SK-N-SH treated with all-trans-retinoic acid at 6 μM for 48 hours (cell line): ENCODE measurements around the gene DGKI.

Experiments
- ATAC-seq: fragments of 200-7000 bp; cut with Tn5 transposase; 3 replicates; pipeline ENCODE4 v1.9.1; 2020; ENCODE audit warnings: mild to moderate bottlenecking, moderate library complexity
- ARNTL ChIP-seq: fragments of 450-650 bp; formaldehyde crosslinking; IDR thresholded peaks from 2 replicates; pipeline ENCODE4 v1.5.0; 2020; ENCODE audit warnings: low read depth, mild to moderate bottlenecking, moderate library complexity, borderline replicate concordance
- BACH2 ChIP-seq: fragments of 250-450 bp; sonication (Bioruptor Pico); IDR thresholded peaks from 2 replicates; pipeline ENCODE4 v1.9.0; 2021; ENCODE audit warnings: mild to moderate bottlenecking, borderline replicate concordance
- CREB5 ChIP-seq: fragments of 250-450 bp; sonication (Bioruptor Pico); IDR thresholded peaks from 2 replicates; pipeline ENCODE4 v1.5.1; 2020; ENCODE audit warnings: low read depth, mild to moderate bottlenecking, moderate library complexity
- CSDC2 ChIP-seq: fragments of 250-450 bp; sonication (Bioruptor Pico); IDR thresholded peaks from 2 replicates; pipeline ENCODE4 v1.5.0; 2020; ENCODE audit warnings: mild to moderate bottlenecking, moderate library complexity
- CSRNP3 ChIP-seq: fragments of 250-450 bp; sonication (Bioruptor Pico); IDR thresholded peaks from 2 replicates; pipeline ENCODE4 v1.5.1; 2021; ENCODE audit warnings: mild to moderate bottlenecking, moderate library complexity
- ESRRG ChIP-seq: fragments of 250-450 bp; sonication (Bioruptor Pico); IDR thresholded peaks from 2 replicates; pipeline ENCODE4 v1.6.1; 2021; ENCODE audit warnings: mild to moderate bottlenecking
- GLIS3 ChIP-seq: fragments of 250-450 bp; sonication (Bioruptor Pico); IDR thresholded peaks from 2 replicates; pipeline ENCODE4 v1.5.0; 2020; ENCODE audit warnings: mild to moderate bottlenecking, moderate library complexity
- ISL1 ChIP-seq: fragments of 250-450 bp; sonication (Bioruptor Pico); IDR thresholded peaks from 2 replicates; pipeline ENCODE4 v2.1.2; 2022; ENCODE audit warnings: mild to moderate bottlenecking, moderate library complexity
- OSR1 ChIP-seq: fragments of 250-450 bp; sonication (Bioruptor Pico); IDR thresholded peaks from 2 replicates; pipeline ENCODE4 v1.8.0; 2022; ENCODE audit warnings: moderate library complexity, mild to moderate bottlenecking, inconsistent platforms
- PATZ1 ChIP-seq: fragments of 250-450 bp; sonication (Bioruptor Pico); IDR thresholded peaks from 2 replicates; pipeline ENCODE4 v1.8.0; 2020; ENCODE audit warnings: mild to moderate bottlenecking, moderate library complexity, borderline replicate concordance
- POU6F1 ChIP-seq: fragments of 250-450 bp; sonication (Bioruptor Pico); IDR thresholded peaks from 2 replicates; pipeline ENCODE4 v1.8.0; 2021; ENCODE audit warnings: low read depth, mild to moderate bottlenecking, moderate library complexity, borderline replicate concordance
- PPARA ChIP-seq: fragments of 250-450 bp; sonication (Bioruptor Pico); IDR thresholded peaks from 2 replicates; pipeline ENCODE4 v1.5.0; 2020; ENCODE audit warnings: mild to moderate bottlenecking, borderline replicate concordance
- RARB ChIP-seq: fragments of 250-450 bp; sonication (Bioruptor Pico); IDR thresholded peaks from 2 replicates; pipeline ENCODE4 v1.8.0; 2021; ENCODE audit warnings: mild to moderate bottlenecking, moderate library complexity
- SNAI2 ChIP-seq: fragments of 250-450 bp; sonication (Bioruptor Pico); IDR thresholded peaks from 2 replicates; pipeline ENCODE4 v1.5.0; 2020; ENCODE audit warnings: mild to moderate bottlenecking, moderate library complexity
- TCF4 ChIP-seq: fragments of 250-450 bp; sonication (Bioruptor Pico); IDR thresholded peaks from 2 replicates; pipeline ENCODE4 v1.8.0; 2021; ENCODE audit warnings: mild to moderate bottlenecking, moderate library complexity, borderline replicate concordance
- TOX ChIP-seq: fragments of 250-450 bp; sonication (Bioruptor Pico); IDR thresholded peaks from 2 replicates; pipeline ENCODE4 v1.8.0; 2021; ENCODE audit warnings: mild to moderate bottlenecking, moderate library complexity, borderline replicate concordance
- TSHZ2 ChIP-seq: fragments of 250-450 bp; sonication (Bioruptor Pico); IDR thresholded peaks from 2 replicates; pipeline ENCODE4 v1.5.0; 2020; ENCODE audit warnings: mild to moderate bottlenecking, moderate library complexity
- ZC3H10 ChIP-seq: fragments of 250-450 bp; sonication (Bioruptor Pico); IDR thresholded peaks from 2 replicates; pipeline ENCODE4 v1.5.1; 2021; ENCODE audit warnings: mild to moderate bottlenecking, moderate library complexity
- ZFP3 ChIP-seq: fragments of 250-450 bp; sonication (Bioruptor Pico); IDR thresholded peaks from 2 replicates; pipeline ENCODE4 v1.5.0; 2020; ENCODE audit warnings: mild to moderate bottlenecking, moderate library complexity
- ZFP30 ChIP-seq: fragments of 450-650 bp; formaldehyde crosslinking; IDR thresholded peaks from 2 replicates; pipeline ENCODE4 v1.5.0; 2022; ENCODE audit warnings: mild to moderate bottlenecking, moderate library complexity
- ZNF565 ChIP-seq: fragments of 450-650 bp; formaldehyde crosslinking; conservative IDR thresholded peaks from 2 replicates; pipeline ENCODE4 v1.5.0; 2020; ENCODE audit warnings: low read depth, mild to moderate bottlenecking, moderate library complexity
- ZNF70 ChIP-seq: fragments of 450-650 bp; formaldehyde crosslinking; IDR thresholded peaks from 2 replicates; pipeline ENCODE4 v1.5.0; 2020; ENCODE audit warnings: mild to moderate bottlenecking, moderate library complexity
- ZNF8 ChIP-seq: fragments of 450-650 bp; formaldehyde crosslinking; IDR thresholded peaks from 2 replicates; pipeline ENCODE4 v1.5.0; 2020; ENCODE audit warnings: mild to moderate bottlenecking, moderate library complexity

Gene DGKI

GRCh38 chr7:137846827-137847567 lies at the start of gene DGKI:
Gene DGKI (minus strand): TSS chr7:137846974.
- peak; percentile 81 for ATAC-seq
- no peak for TF ChIP-seq ZNF8 (CRISPR knock-in tag)
- TF ChIP-seq ZNF70: no peak
- TF ChIP-seq ZFP30 (CRISPR knock-in tag): no peak
- TF ChIP-seq GLIS3 (CRISPR knock-in tag): no peak
- TF ChIP-seq CSDC2 (CRISPR knock-in tag): no peak
- no peak for TF ChIP-seq PPARA
- no peak for TF ChIP-seq ZNF565
- TF ChIP-seq ZFP3 (CRISPR knock-in tag): no peak
- TF ChIP-seq TOX (CRISPR knock-in tag): no peak
- TF ChIP-seq RARB: no peak
- no peak for TF ChIP-seq TSHZ2
- TF ChIP-seq TCF4: no peak
- TF ChIP-seq PATZ1 (CRISPR knock-in tag): no peak
- TF ChIP-seq CREB5 (CRISPR knock-in tag): no peak
- TF ChIP-seq ISL1: no peak

- TF ChIP-seq ISL1 (no peak), TOX (CRISPR knock-in tag) (no peak), ZFP3 (CRISPR knock-in tag) (no peak), OSR1 (CRISPR knock-in tag) (no peak), SNAI2 (CRISPR knock-in tag) (no peak), TCF4 (no peak), POU6F1 (CRISPR knock-in tag) (no peak)
- no peak for ATAC-seq
Measured at GRCh38 chr7:137895301-137896221, 48.8 kb upstream of the DGKI start.

- no peak for TF ChIP-seq OSR1 (CRISPR knock-in tag)
- TF ChIP-seq CSDC2 (CRISPR knock-in tag): no peak
- no peak for TF ChIP-seq ZNF8 (CRISPR knock-in tag)
- no peak for TF ChIP-seq RARB
- TF ChIP-seq ESRRG (CRISPR knock-in tag): no peak
- TF ChIP-seq ZFP3 (CRISPR knock-in tag): no peak
- TF ChIP-seq CSRNP3: no peak
- TF ChIP-seq BACH2 (CRISPR knock-in tag): no peak
- no peak for TF ChIP-seq TOX (CRISPR knock-in tag)
- no peak for TF ChIP-seq ZNF565
- TF ChIP-seq ZFP30 (CRISPR knock-in tag): no peak
- no peak for TF ChIP-seq TCF4
- TF ChIP-seq ZNF70: no peak
- TF ChIP-seq ARNTL (CRISPR knock-in tag): no peak
- TF ChIP-seq ISL1: no peak
- TF ChIP-seq CREB5 (CRISPR knock-in tag): no peak
- no peak for TF ChIP-seq SNAI2 (CRISPR knock-in tag)
- no peak for TF ChIP-seq ZC3H10
- TF ChIP-seq, all 23 proteins: peak for 0
- ATAC-seq: no peak
Measured at GRCh38 chr7:137893143-137893742, 46.5 kb upstream of the DGKI start.
